Left lung (tissue), 10 donors: ENCODE data around the gene CCDC188. TPM values are rescaled to one million over a fixed set of nuclear protein-coding genes. Genes with fewer than 3 reads are reported as not detected.

Experiments used
- ATAC-seq: fragments of 200-7000 bp; cut with Tn5 transposase; one replicate; pipeline ENCODE4 v1.9.1; 2020; ENCODE audit warnings: moderate library complexity
- DNase-seq, 4 donors: peaks; one replicate each; pipeline ENCODE4 v3.0.0-alpha.2; 2013 to 2020
- H3K27ac ChIP-seq, 2 donors: fragments of 200-600 bp; sonication (generic) in 1 of 2; one replicate each; pipeline versions ENCODE4 v1.5.0 to v1.8.0; 2020 to 2021
- H3K27me3 ChIP-seq, 2 donors: fragments of 200-600 bp; sonication (generic) in 1 of 2; one replicate each; pipeline versions ENCODE4 v1.5.0 to v1.8.0; 2020 to 2021
- H3K36me3 ChIP-seq, 2 donors: fragments of 200-600 bp; sonication (generic) in 1 of 2; one replicate each; pipeline versions ENCODE4 v1.5.0 to v1.8.0; 2020 to 2021
- H3K4me1 ChIP-seq, 2 donors: fragments of 200-600 bp; one replicate each; pipeline ENCODE4 v1.8.0; 2021
- H3K4me3 ChIP-seq, 2 donors: fragments of 200-600 bp; sonication (generic) in 1 of 2; one replicate each; pipeline versions ENCODE4 v1.5.0 to v1.8.0; 2020 to 2021; ENCODE audit warnings: mild to moderate bottlenecking in 1 of 2
- H3K9me3 ChIP-seq, 2 donors: fragments of 200-600 bp; sonication (generic) in 1 of 2; one replicate each; pipeline versions ENCODE4 v1.5.0 to v1.8.0; 2020 to 2021
- intact Hi-C, 2 donors: fragments of 100-400 bp; cut with DNase I; formaldehyde crosslinking; loops; one replicate each; pipeline versions ENCODE4 v1.11.2 to v1.14.2; 2022
- polyA plus RNA-seq, 6 donors: library from polyadenylated mRNA; unstranded; fragments of 120-200 nt; gene quantifications; one replicate each; pipeline ENCODE4 v1.2.1, GENCODE V29; 2013; ENCODE audit not compliant: insufficient read length in 6 of 6
- total RNA-seq, 2 donors: library from RNA; stranded (reverse); fragmentation: NEBNext Ultra II Directional; extraction: Animal tissue kit (Norgen Biotek cat#: 25700); gene quantifications; one replicate each; pipeline ENCODE4 v1.2.1, GENCODE V29; 2021
- TF ChIP-seq, protein P1 (sequence below), 2 donors: fragments of 200-600 bp; sonication (generic) in 1 of 2; IDR thresholded peaks; one replicate each; pipeline versions ENCODE4 v1.5.0 to v1.8.0; 2021; ENCODE audit warnings: antibody characterized with exemption in 2 of 2
- donor health status: DM: no; HTN: yes; CAD: no.
- donor health status: DM: no; HTN: no; CAD: no.

The CCDC188 gene
- total and polyA plus RNA-seq, 8 donors = 1.1 to 3.9 (median 1.7) TPM

GRCh38 chr22:20124083-20124787 is 26.6 kb downstream of the CCDC188 start:
- ATAC-seq (no peak), DNase-seq (no peak)
- TF ChIP-seq, protein P1, sequence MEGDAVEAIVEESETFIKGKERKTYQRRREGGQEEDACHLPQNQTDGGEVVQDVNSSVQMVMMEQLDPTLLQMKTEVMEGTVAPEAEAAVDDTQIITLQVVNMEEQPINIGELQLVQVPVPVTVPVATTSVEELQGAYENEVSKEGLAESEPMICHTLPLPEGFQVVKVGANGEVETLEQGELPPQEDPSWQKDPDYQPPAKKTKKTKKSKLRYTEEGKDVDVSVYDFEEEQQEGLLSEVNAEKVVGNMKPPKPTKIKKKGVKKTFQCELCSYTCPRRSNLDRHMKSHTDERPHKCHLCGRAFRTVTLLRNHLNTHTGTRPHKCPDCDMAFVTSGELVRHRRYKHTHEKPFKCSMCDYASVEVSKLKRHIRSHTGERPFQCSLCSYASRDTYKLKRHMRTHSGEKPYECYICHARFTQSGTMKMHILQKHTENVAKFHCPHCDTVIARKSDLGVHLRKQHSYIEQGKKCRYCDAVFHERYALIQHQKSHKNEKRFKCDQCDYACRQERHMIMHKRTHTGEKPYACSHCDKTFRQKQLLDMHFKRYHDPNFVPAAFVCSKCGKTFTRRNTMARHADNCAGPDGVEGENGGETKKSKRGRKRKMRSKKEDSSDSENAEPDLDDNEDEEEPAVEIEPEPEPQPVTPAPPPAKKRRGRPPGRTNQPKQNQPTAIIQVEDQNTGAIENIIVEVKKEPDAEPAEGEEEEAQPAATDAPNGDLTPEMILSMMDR (IDR thresholded peaks at IDR 0.05) = no peak
- Histone ChIP-seq H3K4me1 (peaks cover 0 to 13% of the 10 kb centered on the region in 2 donors), H3K27me3 (no peaks in the 10 kb centered on the region), H3K27ac (no peak overlapping the region), H3K9me3 (no peaks in the 10 kb centered on the region), H3K4me3 (no peak overlapping the region), H3K36me3 (peaks cover 0 to 80% of the 10 kb centered on the region in 2 donors)
- intact Hi-C loops = no loop called here

GRCh38 chr22:20123366-20124082 is 27.3 kb downstream of the CCDC188 start:
- no peaks in the 10 kb centered on the region for H3K27me3 ChIP-seq
- H3K9me3 ChIP-seq = no peaks in the 10 kb centered on the region
- intact Hi-C loops = no loop called here
- DNase-seq = no peak
- no peak for ATAC-seq
- H3K36me3 ChIP-seq = peaks cover 0 to 82% of the 10 kb centered on the region in 2 donors
- no peak overlapping the region for H3K4me3 ChIP-seq
- TF ChIP-seq, protein P1 (IDR thresholded peaks at IDR 0.05) = no peak
- no peak overlapping the region for H3K27ac ChIP-seq
- H3K4me1 ChIP-seq = peaks cover 3 to 20% of the 10 kb centered on the region in 2 donors

DNA sequence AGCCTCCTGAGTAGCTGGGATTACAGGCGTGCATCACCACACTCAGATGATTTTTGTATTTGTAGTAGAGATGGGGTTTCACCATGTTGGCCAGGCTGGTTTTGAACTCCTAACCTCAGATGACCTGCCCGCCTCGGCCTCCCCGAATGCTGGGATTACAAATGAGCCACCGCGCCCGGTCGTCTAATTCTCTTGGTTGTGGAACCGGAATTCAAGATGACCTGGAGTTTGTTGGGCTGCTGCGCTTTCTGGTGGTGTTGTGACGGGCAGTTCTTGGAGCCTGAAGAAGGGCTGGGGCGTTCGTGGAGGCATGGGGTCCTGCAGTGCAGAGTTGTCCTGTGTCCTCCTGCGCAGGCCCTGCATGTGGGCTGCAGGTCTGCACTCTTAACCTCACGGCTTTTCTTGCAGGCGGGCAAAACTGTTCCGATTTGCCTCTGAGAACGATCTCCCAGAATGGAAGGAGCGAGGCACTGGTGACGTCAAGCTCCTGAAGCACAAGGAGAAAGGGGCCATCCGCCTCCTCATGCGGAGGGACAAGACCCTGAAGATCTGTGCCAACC is 28.9 kb downstream of the CCDC188 start:
- intact Hi-C loops = no loop called here
- DNase-seq = peak in 1 of 4 donors; percentile 37
- Histone ChIP-seq H3K4me1 (peaks cover 6 to 29% of the 10 kb centered on the region in 2 donors), H3K36me3 (peaks cover 0 to 70% of the 10 kb centered on the region in 2 donors), H3K27me3 (no peaks in the 10 kb centered on the region), H3K4me3 (no peak overlapping the region), H3K27ac (no peak overlapping the region), H3K9me3 (no peaks in the 10 kb centered on the region)
- no peak for ATAC-seq
- TF ChIP-seq, protein P1 (IDR thresholded peaks at IDR 0.05) = no peak

DNA sequence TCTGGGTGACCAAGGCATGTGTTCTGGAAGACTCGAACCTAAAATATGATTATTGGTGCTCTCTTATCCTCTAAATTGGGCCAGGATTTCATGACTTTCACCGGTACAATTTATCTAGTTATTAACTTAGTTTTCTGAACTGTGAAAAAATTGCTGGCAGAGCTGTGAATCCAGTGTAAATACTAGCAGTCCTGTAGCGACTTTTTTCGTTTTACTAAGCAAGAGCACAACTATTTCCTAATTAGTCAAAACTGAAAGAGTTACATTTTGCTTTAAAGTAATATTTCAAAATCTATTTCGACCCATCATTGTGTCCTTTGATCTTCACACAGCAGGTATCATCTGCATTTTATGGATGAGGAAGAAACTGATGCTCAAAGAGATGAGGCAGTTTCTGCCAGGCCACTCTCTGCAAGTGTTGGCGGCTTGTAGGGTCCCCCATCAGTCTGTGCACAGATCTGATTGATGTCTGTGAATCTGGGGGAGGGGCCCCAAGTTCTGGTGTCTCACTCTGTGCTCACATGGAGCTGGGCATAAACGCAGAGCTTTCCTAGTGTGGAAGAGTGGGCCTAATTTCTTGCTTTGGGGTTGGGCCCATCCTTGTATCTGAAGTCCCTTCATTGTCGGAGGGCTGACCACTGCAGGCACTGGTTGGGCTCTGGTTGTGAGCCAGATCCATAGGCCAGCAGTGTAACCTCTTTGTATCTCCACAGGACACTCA is 32.4 kb downstream of the CCDC188 start:
- ATAC-seq = no peak
- H3K36me3 ChIP-seq = peaks cover 0 to 63% of the 10 kb centered on the region in 2 donors

More for the DNA sequence above, 32.4 kb downstream of the CCDC188 start:
- Histone ChIP-seq H3K27me3 (no peaks in the 10 kb centered on the region), H3K4me3 (peak overlapping the region; percentile 82 to 88), H3K4me1 (peaks cover 13 to 45% of the 10 kb centered on the region in 2 donors), H3K9me3 (no peaks in the 10 kb centered on the region), H3K27ac (peak overlapping the region in 1 of 2 donors; percentile 86)
- TF ChIP-seq, protein P1 (IDR thresholded peaks at IDR 0.05) = no peak
- intact Hi-C loops = no loop called here
- peak in 1 of 4 donors; percentile 7 for DNase-seq
